ENCODE data around the gene OR6K3.

Gene OR6K3

DNA sequence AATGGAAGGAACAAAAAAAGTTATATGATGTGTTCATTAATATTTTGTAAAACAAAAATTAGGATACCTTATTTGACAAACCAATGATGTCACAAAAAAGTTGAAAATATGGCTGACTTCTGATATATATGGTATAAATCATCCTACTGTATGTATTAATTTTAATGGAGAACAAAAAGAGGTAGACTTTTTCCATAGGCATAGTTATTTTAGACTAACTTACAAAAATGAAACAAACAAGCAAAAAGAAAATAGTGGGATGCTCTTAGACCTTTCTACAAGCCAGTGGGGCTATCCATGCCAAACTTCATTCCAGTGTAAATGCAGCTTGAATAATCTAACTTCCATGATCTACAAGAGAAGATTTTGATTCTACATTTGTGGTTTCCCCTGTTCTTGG is 33.5 kb downstream of the OR6K3 start:
- no peak for DNase-seq

GRCh38 chr1:158686111-158687009 is 34.2 kb downstream of the OR6K3 start, which contains the start of gene SPTA1:
Gene SPTA1, minus strand, starts transcription at chr1:158686715. Its CDS starts 198 bp downstream, at chr1:158686517.
- DNase-seq: no peak

DNA sequence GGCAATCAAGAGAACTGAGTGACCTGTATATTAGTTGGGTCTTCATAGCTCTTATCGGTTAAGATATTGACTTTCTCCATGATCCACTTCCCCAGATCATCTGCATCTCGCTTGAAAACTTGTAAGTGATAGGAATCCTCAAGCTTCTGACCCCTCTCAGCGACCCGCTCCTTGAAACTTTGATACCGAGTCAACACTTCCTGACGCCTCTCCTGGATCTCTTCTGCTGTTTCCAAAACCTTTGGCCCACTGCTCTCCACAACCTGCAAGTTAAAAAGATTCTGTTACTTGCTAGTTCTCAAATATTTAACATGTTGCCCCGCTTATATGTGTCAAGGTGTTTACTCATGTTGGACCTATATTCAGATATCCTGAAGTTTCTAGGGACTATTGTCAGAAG is 35.4 kb downstream of the OR6K3 start:
- no peak for DNase-seq

- DNase-seq: no peak
Measured at GRCh38 chr1:158681606-158682005, 38.9 kb downstream of the OR6K3 start.

DNA sequence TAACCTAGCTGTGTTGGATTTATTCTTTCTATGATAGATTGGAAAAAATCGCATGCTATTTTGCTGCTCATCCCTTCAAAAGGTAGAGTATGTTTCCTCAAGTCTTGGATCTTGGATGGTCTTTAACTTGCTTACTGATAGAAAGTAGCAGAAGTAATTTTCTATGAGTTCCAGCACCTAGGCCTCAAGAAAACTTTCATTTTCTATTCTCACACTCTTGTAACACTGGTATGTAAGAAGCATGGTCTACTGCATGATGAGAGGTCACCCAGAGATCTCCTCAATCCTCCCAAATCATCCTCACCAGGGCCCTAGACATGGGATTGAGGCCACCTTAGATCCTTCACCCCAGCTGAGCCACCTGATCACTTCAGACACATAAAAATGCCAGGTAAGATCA is 41.2 kb downstream of the OR6K3 start:
- DNase-seq: no peak

GRCh38 chr1:158675563-158676323 is 44.8 kb downstream of the OR6K3 start:
- no peak for DNase-seq

DNA sequence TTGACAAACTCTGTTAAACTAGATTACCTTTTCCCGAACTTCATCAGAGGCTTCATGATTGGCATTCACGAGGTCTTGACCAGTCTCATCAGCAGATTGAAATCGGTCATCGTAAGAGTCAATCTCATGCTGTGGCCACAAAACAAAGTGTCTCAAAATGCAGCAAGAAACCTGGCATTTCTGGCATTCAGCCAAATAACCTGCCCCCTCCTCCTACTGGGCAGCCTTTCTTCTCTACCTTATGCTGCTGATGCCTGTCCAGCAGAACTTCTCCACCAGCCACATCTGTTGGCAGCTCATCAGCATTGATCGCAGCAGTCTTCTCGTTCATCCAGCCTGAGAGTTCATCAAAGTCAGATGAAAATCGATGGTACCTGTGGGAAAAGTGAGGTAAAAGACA is 46.2 kb downstream of the OR6K3 start:
- no peak for DNase-seq

Measured in hypothalamus (tissue), 51 donors.